Germinal center (tissue), 1 donor: ENCODE results near the gene KNDC1.

Source experiments
- DNase-seq: peaks from one replicate; pipeline ENCODE4 v3.0.0; 2012; ENCODE audit warnings: mixed read lengths, low spot score

Gene KNDC1

GRCh38 chr10:133191651-133192050, 31.6 kb downstream of the KNDC1 start:
- no peak for DNase-seq

DNA sequence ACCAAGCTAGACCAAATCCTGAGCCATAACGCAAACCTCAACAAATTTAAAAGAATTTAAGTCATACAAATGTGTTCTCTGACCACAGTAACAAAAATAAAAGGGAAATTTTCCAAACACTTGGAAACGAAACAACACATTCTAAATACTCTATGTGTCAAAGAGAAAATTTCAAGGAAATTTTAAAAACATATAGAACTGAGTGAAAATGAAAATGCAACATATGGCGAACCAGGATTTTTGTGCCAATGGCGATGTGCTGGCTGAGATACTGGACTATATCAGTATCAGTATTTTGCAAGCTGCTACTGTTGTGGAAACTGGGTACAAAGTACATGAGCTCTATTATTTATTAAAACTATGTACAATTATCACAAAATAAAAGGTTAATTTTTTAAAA, 34.1 kb downstream of the KNDC1 start:
- DNase-seq, result no peak

DNA sequence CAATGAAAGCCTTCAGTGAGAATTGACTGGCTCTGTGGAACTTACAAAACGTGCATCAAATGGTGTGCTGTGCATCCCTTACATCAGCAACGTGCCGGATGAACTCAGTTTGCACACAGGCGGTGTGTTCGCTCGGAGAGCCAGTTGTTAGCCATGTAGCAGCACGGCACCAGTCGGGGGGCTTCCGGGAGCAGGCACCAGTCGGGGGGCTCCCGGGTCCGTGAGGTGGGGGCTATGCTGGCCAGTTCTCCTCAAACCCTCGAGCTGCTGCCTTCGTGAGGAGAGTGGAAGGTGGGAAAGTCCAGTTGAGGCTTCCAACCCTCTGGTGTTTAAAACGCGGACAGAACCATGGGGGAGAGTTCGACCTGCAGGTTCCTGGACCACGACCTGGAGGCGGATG, 35.1 kb downstream of the KNDC1 start:
- no peak for DNase-seq

- DNase-seq, result no peak
Observed at GRCh38 chr10:133195611-133196010, 35.6 kb downstream of the KNDC1 start.

- no peak for DNase-seq
Observed at GRCh38 chr10:133196221-133196915, 36.3 kb downstream of the KNDC1 start.

DNA sequence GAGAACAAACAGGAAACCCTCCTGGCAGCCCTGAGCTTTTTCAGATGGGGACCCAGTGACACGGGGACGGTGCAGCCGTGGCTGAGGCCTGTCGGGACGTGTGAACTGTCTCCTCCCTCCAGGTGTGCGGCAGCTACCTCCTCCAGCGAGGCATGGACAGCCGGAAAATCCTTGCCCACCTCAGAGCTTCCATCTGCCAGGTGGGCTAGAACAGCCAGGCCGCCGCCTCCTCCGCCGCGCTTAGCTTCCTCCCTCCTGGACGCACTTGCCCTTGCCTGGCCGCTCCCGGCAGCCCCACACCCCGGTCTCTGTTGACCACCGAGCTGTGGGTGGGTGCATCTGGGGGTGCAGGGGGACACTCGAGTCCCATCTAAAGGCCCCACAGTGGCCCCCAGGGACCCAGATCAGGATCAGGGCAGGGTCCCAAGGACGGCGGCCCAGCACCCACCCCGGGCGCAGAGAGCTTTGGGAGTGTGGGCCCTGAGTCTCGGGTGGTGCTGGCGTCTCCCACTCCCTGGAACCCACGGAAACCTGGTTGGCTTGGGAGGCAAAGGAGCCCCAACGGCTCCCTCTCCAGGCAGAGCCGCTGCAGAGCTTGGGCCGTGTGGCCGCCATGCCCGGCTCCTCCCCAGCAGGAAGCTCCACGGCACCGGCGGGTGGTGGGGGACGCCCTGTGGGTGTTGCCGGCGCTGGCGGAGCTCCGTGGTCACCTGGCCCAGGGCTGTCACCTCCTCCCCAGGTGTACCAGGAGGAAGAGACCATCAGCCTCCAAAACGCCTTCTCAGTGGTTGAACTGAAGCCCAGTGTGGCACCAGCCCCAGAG, 37.1 kb downstream of the KNDC1 start:
- DNase-seq, result no peak

GRCh38 chr10:133197786-133198185, 37.8 kb downstream of the KNDC1 start:
- no peak for DNase-seq

DNA sequence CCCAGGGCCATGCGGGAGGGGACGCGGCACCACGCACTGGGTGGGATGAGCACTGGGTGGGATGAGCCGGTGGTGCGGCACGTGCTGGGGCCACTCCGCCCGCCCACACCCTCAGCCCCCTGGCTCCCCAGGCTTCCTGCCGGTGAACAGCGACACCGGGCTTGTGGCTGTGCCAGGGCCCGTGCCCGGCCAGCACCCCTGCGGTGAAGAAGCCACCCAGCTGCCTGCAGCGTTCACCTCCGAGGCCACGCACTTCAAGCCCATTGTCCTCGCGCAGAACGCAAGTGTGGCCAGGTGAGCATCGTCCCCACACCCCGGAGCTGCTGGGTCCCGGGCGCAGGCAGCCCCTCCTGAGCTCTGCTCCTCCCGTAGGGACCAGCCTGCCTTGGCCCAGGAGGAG, 38.2 kb downstream of the KNDC1 start:
- no peak for DNase-seq

DNA sequence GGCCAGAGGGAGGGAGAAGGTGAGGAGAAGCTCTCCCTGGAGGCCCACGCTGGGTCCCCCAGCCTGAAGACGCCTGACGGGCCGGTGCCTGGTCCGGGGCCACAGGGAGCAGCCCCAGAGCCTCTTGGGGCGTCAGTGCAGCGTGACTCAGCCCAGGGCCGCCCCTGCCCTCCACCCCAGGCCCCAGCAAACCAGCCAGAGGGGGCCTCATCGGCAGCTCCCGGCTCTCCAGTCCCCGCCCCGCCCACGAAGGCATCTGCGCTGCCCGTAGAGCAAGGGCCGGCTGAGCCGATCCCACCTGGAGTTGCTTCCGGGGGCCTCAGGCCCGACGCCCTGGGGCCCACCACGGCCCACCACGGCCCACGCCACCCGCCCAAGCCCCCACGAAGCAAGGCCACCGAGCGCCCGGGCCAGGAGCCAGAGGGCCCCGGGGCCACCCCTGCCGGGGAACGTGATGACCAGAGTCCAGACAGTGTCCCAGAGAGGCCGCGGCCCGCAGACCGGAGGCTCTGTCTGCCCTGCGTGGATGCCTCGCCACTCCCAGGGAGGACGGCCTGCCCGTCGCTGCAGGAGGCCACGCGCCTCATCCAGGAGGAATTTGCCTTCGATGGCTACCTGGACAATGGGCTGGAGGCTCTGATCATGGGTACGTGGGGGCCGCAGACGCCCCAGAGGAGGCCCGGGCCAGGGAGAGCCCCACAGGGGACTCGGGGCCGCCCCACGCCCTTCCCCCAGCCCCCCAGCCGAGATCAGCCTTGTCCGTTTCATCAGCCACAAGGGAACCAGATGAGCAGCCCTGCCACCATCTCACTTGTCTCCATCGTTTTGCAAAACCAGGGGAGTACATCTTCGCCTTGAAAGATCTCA, 38.8 kb downstream of the KNDC1 start:
- no peak for DNase-seq

DNA sequence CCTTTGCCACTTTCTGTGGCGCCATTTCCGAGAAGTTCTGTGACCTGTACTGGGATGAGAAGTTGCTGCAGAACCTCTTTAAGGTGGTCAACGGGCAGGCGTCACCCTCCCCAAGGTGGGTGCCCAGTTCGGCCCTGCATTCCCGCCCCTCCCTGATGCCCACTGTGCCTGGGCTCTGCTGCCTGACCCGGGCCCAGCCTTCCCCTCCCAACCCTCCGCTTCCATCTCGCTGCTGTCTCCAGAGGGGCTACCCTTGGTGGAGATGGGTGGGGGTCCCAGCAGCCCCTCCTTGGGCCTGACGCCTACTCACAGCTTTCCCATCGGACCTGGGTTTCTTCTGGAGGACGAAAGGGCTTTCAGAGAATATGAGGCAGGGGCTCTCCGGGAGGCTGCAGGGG, 39.5 kb downstream of the KNDC1 start:
- no peak for DNase-seq

- no peak for DNase-seq
Observed at GRCh38 chr10:133199992-133200611, 40.1 kb downstream of the KNDC1 start.

DNA sequence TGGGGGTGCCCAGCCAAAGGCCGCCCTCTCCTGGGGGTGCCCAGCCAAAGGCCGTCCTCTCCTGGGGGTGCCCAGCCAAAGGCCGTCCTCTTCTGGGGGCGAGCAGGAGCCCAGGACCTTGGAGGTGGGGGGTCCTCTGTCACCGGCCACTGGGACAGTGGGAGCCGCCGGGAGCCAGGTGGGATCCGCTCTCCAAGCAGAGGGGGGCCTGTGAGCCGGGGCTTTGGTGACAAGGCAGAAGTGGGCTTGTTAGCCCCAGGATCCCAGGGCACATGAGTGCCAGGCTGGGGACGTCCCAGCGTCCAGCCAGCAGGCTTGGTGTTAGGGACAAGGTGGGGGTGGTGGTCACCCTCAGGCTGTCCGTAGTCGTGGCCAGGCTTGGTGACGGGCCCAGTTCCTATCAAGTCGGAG, 40.6 kb downstream of the KNDC1 start:
- DNase-seq, result no peak

DNA sequence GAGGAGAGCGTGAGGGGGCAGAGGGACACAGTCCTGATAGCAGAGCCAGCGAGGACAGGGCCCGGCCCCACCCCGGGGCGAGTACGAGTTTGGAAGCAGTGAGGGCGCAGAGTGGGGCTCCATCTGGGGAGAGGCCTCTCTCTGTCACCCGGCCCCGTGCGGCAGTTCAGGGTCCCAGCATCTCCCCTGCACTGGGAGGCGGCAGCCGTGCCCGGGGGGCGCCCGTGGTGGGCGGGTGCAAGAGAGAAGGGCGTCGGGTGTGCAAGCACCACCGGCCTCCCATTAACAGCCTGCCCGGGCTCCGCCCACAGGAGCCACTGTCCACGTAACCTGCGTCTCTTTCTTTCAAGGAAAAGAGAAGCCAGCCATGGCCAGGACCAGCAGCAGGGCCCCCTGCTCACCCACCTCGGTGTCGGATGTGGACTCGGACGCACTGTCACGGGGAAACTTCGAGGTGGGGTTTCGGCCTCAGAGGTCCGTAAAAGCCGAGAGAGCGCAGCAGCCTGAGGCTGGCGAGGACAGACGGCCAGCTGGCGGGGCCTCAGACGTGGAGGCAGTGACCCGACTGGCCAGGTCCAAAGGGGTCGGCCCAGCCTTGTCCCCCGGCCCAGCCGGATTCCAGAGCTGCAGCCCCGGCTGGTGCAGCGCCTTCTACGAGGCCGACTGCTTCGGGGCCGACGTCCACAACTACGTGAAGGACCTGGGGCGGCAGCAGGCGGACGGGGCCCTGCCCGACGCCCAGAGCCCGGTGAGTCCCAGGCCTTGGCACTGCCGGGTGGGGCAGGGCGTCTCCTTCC, 41.3 kb downstream of the KNDC1 start:
- DNase-seq, result no peak

DNA sequence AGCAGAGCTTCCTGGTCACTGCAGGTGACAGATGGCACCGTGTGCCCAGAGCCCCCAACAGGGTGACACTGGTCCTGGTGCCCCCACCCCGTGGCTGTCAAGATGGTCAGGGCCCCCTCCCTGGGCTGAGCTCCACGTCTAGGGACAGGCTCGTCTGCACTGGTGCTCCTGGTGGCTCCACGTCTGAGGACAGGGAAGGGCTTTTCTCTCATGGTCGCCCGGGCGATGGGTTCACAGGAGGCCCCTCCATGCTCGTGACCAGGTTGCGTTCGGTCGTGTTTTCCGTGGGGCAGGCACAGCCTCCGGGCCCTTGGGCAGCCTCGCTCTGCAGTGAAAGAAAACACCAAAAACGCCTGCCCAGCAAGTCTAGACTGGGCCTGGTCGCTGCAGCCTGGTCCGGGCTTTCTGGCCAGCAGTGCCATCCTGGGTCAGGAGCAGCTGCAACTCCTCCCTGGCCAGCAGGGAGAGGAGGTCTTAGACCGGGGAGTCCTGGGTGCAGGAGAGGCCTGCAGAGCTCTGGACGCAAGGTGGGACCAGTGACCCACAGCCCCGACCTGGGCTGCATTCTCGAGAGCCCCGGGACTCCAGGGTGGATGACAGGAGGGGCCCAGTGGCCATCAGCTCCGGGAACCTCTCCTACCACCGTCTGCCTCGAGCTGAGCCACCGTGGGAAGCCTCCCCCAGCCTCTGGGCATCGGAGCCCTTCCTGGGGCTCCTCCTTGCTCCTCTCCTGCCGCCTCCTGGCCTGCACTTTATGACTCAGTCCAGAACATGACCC, 42.1 kb downstream of the KNDC1 start:
- no peak for DNase-seq

GRCh38 chr10:133202778-133203651, 43.0 kb downstream of the KNDC1 start:
- no peak for DNase-seq

DNA sequence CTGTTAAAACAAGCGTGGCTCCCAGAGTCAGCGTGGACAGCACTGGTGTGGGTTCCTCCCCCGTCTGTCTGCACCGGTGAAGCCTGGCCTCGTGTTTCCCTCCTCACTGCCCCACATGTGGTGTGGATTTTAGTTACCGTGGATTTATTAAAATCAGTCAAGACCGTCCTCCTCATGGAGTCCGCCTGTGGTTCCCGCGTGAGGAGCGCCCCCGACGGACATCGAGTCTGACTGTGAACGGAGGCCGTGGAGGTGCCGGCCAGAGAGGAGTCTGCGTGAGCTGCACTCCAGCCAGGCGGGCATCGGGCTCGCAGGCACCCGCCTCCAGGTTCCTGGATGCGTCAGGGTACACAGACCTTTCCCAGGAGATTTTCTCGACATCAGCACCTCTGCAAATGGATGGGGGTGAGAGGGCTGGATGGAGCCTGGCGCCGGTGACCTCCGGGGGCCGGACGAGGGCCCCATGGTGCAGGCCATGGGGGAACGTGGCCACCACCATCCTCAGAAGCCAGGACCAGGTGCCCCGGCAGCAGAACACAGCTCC, 43.7 kb downstream of the KNDC1 start:
- DNase-seq, result no peak

DNA sequence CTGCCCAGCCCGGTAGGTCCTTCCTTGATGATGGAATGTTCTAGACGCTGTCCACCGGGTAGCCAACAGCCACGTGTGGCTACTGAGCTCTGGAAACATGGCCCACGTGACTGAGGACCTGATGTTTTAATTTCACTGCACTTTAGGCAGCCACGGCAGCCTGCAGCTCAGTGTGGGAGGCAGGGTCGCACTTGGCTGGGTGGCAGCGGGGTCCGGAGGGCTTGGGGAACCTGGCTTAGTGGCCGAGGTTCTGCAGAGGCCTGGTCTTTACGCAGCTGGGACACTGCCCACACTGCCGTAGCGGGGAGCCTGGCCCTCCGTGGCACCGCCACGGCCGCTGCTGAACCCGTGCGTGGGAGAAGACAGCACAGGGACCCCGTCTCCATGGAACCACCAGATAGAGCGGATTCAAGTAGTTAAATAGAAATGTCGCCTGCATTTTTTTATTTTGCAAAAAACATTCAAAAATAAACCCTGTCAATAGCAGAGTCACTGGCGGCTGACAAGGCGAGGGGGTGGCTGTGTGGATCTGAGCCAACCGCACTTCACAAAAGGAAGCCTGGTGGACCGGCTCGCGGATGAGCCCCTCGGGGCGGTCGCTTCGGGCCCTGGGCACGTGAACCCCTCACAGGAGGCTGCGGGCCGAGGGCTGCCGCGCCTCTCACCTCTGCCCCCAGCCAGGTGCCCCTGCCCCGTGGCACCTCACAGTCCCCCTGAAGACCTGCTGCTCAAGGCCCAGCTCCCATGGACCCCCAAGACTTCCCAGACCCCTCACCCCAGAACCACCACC, 44.4 kb downstream of the KNDC1 start:
- DNase-seq, result no peak

DNA sequence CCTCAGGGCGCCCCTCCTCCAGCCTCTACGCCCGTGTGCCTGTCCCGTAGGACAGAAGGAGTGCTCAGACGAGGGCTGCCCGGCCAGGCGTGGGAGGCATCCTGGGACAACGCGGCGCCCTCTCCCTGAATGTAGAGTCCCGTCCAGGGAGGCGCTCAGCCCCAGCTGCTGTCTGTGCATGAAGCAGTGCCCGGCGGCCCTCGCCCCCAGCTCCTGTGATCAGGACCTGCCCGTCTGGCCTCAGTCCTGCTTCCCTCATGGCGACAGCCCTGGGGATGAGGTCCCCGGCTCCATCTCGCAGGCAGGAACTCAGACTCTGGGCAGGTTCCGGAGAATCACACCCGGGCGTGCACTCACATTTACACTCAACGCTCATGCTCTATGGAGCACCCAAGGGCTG, 45.1 kb downstream of the KNDC1 start:
- DNase-seq, result no peak
